ENCODE data around the gene BMP5.

GRCh38 chr6:55877283-55877682, 1.9 kb upstream of the BMP5 start:
- TF ChIP-seq EGR1 (conservative IDR thresholded peaks at IDR 0.05) (no peak), FOS (IDR thresholded peaks at IDR 0.05; ENCODE audit: extremely low read depth, insufficient read length) (no peak), RAD21 (CRISPR knock-in tag; conservative IDR thresholded peaks at IDR 0.05 in 1 of 2, IDR thresholded peaks at IDR 0.05 in 1 of 2) (no peak), ZBTB12 (CRISPR knock-in tag; IDR thresholded peaks at IDR 0.05) (no peak), CEBPG (CRISPR knock-in tag; IDR thresholded peaks at IDR 0.05) (no peak), CEBPG (tag; conservative IDR thresholded peaks at IDR 0.05 in 1 of 2, IDR thresholded peaks at IDR 0.05 in 1 of 2) (no peak), ZNF143 (CRISPR knock-in tag; IDR thresholded peaks at IDR 0.05) (no peak), EP300 (IDR thresholded peaks at IDR 0.05; ENCODE audit: low read length) (no peak), SOX6 (IDR thresholded peaks at IDR 0.05) (no peak), HCFC1 (IDR thresholded peaks at IDR 0.05; ENCODE audit: low read depth, low read length) (no peak), REST (IDR thresholded peaks at IDR 0.05; ENCODE audit: borderline replicate concordance) (no peak), REST (CRISPR knock-in tag; IDR thresholded peaks at IDR 0.05; ENCODE audit: low read depth) (no peak), MEF2A (IDR thresholded peaks at IDR 0.05; ENCODE audit: control insufficient read depth, low read depth, low read length) (no peak), EZH2 (IDR thresholded peaks at IDR 0.05; ENCODE audit: borderline replicate concordance, low read depth, low read length) (no peak)
- TF ChIP-seq, protein P1, sequence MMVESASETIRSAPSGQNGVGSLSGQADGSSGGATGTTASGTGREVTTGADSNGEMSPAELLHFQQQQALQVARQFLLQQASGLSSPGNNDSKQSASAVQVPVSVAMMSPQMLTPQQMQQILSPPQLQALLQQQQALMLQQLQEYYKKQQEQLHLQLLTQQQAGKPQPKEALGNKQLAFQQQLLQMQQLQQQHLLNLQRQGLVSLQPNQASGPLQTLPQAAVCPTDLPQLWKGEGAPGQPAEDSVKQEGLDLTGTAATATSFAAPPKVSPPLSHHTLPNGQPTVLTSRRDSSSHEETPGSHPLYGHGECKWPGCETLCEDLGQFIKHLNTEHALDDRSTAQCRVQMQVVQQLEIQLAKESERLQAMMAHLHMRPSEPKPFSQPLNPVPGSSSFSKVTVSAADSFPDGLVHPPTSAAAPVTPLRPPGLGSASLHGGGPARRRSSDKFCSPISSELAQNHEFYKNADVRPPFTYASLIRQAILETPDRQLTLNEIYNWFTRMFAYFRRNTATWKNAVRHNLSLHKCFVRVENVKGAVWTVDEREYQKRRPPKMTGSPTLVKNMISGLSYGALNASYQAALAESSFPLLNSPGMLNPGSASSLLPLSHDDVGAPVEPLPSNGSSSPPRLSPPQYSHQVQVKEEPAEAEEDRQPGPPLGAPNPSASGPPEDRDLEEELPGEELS (CRISPR knock-in tag; IDR thresholded peaks at IDR 0.05; ENCODE audit: borderline replicate concordance): no peak
- TF ChIP-seq, protein P2, sequence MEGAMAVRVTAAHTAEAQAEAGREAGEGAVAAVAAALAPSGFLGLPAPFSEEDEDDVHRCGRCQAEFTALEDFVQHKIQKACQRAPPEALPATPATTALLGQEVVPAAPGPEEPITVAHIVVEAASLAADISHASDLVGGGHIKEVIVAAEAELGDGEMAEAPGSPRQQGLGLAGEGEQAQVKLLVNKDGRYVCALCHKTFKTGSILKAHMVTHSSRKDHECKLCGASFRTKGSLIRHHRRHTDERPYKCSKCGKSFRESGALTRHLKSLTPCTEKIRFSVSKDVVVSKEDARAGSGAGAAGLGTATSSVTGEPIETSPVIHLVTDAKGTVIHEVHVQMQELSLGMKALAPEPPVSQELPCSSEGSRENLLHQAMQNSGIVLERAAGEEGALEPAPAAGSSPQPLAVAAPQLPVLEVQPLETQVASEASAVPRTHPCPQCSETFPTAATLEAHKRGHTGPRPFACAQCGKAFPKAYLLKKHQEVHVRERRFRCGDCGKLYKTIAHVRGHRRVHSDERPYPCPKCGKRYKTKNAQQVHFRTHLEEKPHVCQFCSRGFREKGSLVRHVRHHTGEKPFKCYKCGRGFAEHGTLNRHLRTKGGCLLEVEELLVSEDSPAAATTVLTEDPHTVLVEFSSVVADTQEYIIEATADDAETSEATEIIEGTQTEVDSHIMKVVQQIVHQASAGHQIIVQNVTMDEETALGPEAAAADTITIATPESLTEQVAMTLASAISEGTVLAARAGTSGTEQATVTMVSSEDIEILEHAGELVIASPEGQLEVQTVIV (CRISPR knock-in tag; IDR thresholded peaks at IDR 0.05; ENCODE audit: borderline replicate concordance): no peak

Measured in K562 (cell line).